Measurements from ENCODE around the gene VBP1.
"Not testable (repeated sequence)": the region's sequence is repeated elsewhere in the genome, so short reads cannot be mapped to it uniquely, and the experiment has no call there.

VBP1 gene, protein sequence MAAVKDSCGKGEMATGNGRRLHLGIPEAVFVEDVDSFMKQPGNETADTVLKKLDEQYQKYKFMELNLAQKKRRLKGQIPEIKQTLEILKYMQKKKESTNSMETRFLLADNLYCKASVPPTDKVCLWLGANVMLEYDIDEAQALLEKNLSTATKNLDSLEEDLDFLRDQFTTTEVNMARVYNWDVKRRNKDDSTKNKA

GRCh38 chrX:155216179-155216939, at the start of gene VBP1:
VBP1 (plus strand) TSS chrX:155216460; CDS start chrX:155216483, 23 bp downstream.
- peak; percentile 98 for DNase-seq
- in situ Hi-C loops (cut with MboI; ENCODE audit: low pct_unique_long_range_greater_than_20kb, low sequenced_read_pairs), result no loop called here

DNA sequence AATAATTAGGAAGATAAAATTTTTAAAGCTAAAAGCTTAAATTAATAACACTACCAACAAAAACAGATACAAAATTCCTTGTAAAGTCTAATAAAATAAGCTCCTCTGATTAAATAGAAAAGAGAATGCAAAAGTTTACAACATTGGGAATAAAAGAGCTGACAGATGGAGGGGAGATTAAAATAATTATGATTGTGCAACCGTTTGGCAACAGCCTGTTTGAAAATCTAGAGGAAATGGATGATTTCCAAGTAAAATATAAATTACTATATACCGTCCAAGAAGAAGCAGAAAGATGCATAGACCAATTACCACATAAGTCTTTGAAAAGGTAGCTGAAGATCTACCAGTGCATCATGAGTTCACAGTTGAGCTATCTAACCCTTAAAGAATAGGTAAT, 46.4 kb upstream of the VBP1 start:
- in situ Hi-C loops (cut with MboI; ENCODE audit: low pct_unique_long_range_greater_than_20kb, low sequenced_read_pairs), result no loop called here
- DNase-seq, result no peak

DNA sequence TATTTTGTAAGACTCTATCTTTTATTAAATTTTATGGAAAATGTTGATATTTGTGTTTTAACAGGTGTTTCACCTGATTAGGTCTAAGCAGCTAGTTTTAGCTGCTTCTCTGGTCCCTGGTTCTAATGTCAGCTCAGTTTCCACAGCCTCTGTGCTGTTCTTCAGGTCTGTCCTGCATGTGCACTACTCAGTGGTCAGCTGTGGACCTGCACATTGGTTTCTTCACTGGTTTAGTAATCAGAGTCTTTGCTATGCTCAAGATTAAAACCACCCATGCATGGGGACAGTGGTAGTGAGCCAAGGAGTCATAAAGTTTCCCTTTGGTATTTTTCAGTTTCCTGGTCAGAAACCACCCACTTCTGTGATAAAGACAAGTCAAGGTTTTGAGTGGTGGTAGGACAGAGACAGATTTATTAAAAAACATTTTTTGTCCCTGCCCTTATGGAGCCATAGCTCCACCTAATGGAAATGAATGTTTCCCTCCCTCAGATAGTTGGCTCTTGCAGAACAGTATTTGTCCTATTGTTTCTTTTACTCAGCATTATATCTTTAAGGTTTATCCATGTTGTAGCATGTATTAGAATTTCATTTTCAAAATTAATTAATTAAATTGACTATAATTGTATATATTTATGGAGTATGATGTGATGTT, 36.8 kb upstream of the VBP1 start:
- DNase-seq, result peak; percentile 37
- in situ Hi-C loops (cut with MboI; ENCODE audit: low pct_unique_long_range_greater_than_20kb, low sequenced_read_pairs), result no loop called here

DNA sequence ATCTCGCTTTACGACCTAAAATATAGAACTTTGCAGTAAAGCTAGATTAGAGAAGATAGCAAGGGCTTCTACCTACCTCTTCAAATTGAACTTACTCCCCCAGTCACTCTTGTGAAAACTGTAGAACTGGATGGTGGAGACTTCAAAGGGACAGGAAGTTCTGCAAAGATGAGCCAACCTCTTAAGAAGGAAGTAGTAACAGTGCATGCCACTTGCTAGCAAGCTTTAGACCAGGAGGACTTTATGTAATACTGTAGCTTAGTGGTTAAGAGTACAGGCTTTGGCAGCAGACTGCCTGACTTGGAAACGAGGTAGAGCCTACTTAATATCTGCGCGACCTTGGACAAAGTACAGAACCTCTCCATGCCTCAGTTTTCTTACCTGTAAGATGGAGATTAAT, 27.5 kb upstream of the VBP1 start:
- in situ Hi-C loops (cut with MboI; ENCODE audit: low pct_unique_long_range_greater_than_20kb, low sequenced_read_pairs), result no loop called here
- DNase-seq, result peak; percentile 86

DNA sequence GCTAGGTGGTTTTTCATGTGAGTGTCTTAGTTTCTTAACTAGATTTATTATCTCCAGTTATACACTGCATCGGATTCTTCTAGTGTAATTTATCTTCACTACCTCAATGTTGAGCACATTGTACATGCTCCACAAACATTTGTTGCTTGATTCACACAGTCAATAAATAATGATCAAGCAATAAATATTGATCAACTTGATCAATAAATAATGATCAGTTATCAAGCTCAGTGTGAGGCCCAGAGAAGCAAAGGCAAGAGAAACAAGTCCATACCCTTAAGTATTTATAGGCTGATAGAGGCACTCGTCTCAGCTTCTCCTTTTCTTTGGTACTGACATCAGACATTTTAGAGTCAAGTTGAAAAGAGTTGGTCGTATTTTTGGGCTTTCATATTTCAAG, 5.1 kb upstream of the VBP1 start:
- no peak for DNase-seq
- in situ Hi-C loops (cut with MboI; ENCODE audit: low pct_unique_long_range_greater_than_20kb, low sequenced_read_pairs), result no loop called here

- no peak for DNase-seq
- in situ Hi-C loops (cut with MboI; ENCODE audit: low pct_unique_long_range_greater_than_20kb, low sequenced_read_pairs), result no loop called here
These were observed 2.5 kb upstream of the VBP1 start for GRCh38 chrX:155213731-155214130.

- no peak for DNase-seq
- in situ Hi-C loops (cut with MboI; ENCODE audit: low pct_unique_long_range_greater_than_20kb, low sequenced_read_pairs), result no loop called here
These were observed 649 bp upstream of the VBP1 start for GRCh38 chrX:155215443-155216178.

- in situ Hi-C loops (cut with MboI; ENCODE audit: low pct_unique_long_range_greater_than_20kb, low sequenced_read_pairs), result no loop called here
- peak; percentile 76 for DNase-seq
These were observed 730 bp downstream of the VBP1 start for GRCh38 chrX:155216940-155217440.

GRCh38 chrX:155218777-155219176, 2.5 kb downstream of the VBP1 start:
- DNase-seq, result no peak
- in situ Hi-C loops (cut with MboI; ENCODE audit: low pct_unique_long_range_greater_than_20kb, low sequenced_read_pairs), result no loop called here

DNA sequence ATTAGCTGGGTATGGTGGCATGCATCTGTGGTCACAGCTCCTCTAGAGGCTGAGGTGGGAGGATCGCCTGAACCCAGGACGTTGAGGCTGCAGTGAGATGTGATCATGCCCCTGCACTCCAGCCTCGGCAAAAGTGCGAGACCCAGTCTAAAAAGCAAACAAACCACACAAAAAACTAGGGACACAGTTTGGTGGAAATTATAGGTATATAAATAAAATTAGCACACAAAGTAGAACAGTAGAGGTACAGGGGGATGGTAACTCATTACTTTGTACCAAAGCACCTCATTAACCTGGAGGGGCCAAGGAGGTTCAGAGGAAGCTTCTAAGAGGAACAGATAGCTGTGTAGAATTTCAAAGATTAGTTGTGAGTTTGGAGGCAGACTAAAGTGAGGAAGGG, 5.1 kb downstream of the VBP1 start:
- DNase-seq, result no peak
- in situ Hi-C loops (cut with MboI; ENCODE audit: low pct_unique_long_range_greater_than_20kb, low sequenced_read_pairs), result no loop called here

DNA sequence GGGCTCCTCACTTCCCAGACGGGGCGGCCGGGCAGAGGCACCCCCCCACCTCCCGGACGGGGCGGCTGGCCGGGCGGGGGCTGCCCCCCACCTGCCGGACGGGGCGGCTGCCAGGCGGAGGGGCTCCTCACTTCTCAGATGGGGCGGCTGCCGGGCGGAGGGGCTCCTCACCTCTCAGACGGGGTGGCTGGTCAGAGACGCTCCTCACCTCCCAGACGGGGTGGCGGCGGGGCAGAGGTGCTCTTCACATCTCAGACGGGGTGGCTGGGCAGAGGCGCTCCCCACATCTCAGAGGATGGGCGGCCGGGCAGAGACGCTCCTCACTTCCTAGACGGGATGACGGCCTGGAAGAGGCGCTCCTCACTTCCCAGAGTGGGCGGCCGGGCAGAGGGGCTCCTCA, 7.5 kb downstream of the VBP1 start:
- in situ Hi-C loops (cut with MboI; ENCODE audit: low pct_unique_long_range_greater_than_20kb, low sequenced_read_pairs), result not testable (repeated sequence)

GRCh38 chrX:155225774-155226173, 9.5 kb downstream of the VBP1 start:
- DNase-seq, result no peak
- in situ Hi-C loops (cut with MboI; ENCODE audit: low pct_unique_long_range_greater_than_20kb, low sequenced_read_pairs), result no loop called here

More for the DNA sequence above, 7.5 kb downstream of the VBP1 start:
- DNase-seq, result not testable (repeated sequence)

GRCh38 chrX:155231163-155231562, 14.9 kb downstream of the VBP1 start:
- in situ Hi-C loops (cut with MboI; ENCODE audit: low pct_unique_long_range_greater_than_20kb, low sequenced_read_pairs), result no loop called here
- no peak for DNase-seq

DNA sequence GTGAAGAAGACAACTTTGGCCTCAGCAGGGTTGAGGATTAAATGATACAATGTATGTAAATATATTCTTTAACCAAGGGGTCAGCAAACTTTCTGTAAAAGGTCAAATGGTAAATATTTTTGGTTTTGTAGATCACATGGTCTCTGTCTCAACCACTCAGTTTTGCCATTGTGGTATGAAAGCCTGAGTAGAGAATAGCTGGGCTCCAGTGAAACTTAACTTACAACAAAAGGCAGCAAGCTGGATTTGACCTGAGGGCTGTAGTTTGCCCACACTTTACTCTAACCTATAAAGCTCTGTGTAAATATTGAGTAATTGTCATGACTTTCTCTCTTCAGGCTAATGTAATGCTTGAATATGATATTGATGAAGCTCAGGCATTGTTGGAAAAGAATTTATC, 19.6 kb downstream of the VBP1 start:
- in situ Hi-C loops (cut with MboI; ENCODE audit: low pct_unique_long_range_greater_than_20kb, low sequenced_read_pairs), result no loop called here
- no peak for DNase-seq

- DNase-seq, result no peak
- in situ Hi-C loops (cut with MboI; ENCODE audit: low pct_unique_long_range_greater_than_20kb, low sequenced_read_pairs), result no loop called here
These were observed 21.5 kb downstream of the VBP1 start for GRCh38 chrX:155237719-155238118.

- in situ Hi-C loops (cut with MboI; ENCODE audit: low pct_unique_long_range_greater_than_20kb, low sequenced_read_pairs), result no loop called here
- no peak for DNase-seq
These were observed 26.0 kb downstream of the VBP1 start for GRCh38 chrX:155242300-155242699.

GRCh38 chrX:155246748-155247147, 30.5 kb downstream of the VBP1 start:
- DNase-seq, result no peak
- in situ Hi-C loops (cut with MboI; ENCODE audit: low pct_unique_long_range_greater_than_20kb, low sequenced_read_pairs), result no loop called here

- DNase-seq, result no peak
- in situ Hi-C loops (cut with MboI; ENCODE audit: low pct_unique_long_range_greater_than_20kb, low sequenced_read_pairs), result no loop called here
These were observed 31.2 kb downstream of the VBP1 start for GRCh38 chrX:155247497-155247896.

DNA sequence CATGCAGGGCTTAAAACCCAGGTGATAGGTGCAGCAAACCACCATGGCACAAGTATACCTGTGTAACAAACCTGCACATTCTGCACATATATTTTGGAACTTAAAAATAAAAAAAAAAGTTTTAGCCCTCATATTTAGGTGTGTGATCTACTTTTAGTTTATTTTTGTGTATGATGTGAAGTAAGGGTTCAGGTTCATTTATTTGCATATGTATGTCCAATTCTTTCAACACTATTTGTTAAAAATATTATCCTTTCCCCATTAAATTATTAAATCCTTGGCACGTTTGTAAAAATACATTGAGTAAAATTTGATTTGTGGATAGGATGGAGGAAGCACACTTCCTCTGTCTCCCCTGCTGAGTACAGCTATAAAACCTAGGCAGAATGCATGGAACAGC, 35.1 kb downstream of the VBP1 start:
- in situ Hi-C loops (cut with MboI; ENCODE audit: low pct_unique_long_range_greater_than_20kb, low sequenced_read_pairs), result no loop called here
- DNase-seq, result no peak

DNA sequence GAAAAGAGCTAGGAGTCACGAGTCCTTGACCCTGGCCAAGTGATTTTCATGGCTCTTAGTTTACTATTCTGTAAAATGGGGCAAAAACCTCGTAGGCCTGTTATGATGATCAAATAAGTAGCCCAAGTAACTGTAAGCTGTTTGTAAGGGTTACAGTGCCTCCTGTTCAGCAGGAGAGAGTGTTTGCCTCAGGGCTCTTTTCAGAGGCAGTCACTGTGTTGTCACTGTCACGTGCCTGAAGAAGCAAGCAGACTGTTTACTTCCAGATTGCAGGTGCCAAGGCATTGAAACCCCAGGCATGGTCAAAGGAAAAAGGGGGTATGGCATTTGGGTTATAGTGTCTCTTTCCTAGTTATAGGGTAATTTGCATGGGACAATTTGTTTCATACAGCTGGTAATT, 43.5 kb downstream of the VBP1 start:
- no peak for DNase-seq

More for the DNA sequence above, 43.5 kb downstream of the VBP1 start:
- in situ Hi-C loops (cut with MboI; ENCODE audit: low pct_unique_long_range_greater_than_20kb, low sequenced_read_pairs), result no loop called here
